ENCODE measurements around the gene TJP1.
"Not testable (repeated sequence)": the region's sequence is repeated elsewhere in the genome, so short reads cannot be mapped to it uniquely, and the experiment has no call there.

The TJP1 gene

GRCh38 chr15:29749365-29750086 is 72.7 kb downstream of the TJP1 start:
- DNase-seq, result no peak

GRCh38 chr15:29747837-29748417 is 74.3 kb downstream of the TJP1 start:
- no peak for DNase-seq

- DNase-seq, result no peak
These were observed 78.8 kb downstream of the TJP1 start for GRCh38 chr15:29743475-29743874.

- no peak for DNase-seq
These were observed 81.5 kb downstream of the TJP1 start for GRCh38 chr15:29740692-29741311.

GRCh38 chr15:29736744-29737020 is 85.6 kb downstream of the TJP1 start:
- no peak for DNase-seq

GRCh38 chr15:29736012-29736743 is 86.1 kb downstream of the TJP1 start:
- no peak for DNase-seq

- no peak for DNase-seq
These were observed 87.2 kb downstream of the TJP1 start for GRCh38 chr15:29734917-29735572.

- no peak for DNase-seq
These were observed 90.4 kb downstream of the TJP1 start for GRCh38 chr15:29731865-29732264.

GRCh38 chr15:29730471-29730870 is 91.8 kb downstream of the TJP1 start:
- DNase-seq, result not testable (repeated sequence)

GRCh38 chr15:29728418-29728817 is 93.8 kb downstream of the TJP1 start:
- DNase-seq, result no peak

- no peak for DNase-seq
These were observed 94.4 kb downstream of the TJP1 start for GRCh38 chr15:29727871-29728270.

- no peak for DNase-seq
These were observed 95.7 kb downstream of the TJP1 start for GRCh38 chr15:29726553-29726952.

- no peak for DNase-seq
These were observed 98.2 kb downstream of the TJP1 start for GRCh38 chr15:29724026-29724425.

GRCh38 chr15:29713784-29714183 is 108.5 kb downstream of the TJP1 start:
- no peak for DNase-seq

- DNase-seq, result no peak
These were observed 110.0 kb downstream of the TJP1 start for GRCh38 chr15:29712149-29712885.

GRCh38 chr15:29711531-29711930 is 110.7 kb downstream of the TJP1 start:
- DNase-seq, result no peak

- DNase-seq, result no peak
These were observed 113.7 kb downstream of the TJP1 start for GRCh38 chr15:29708519-29708918.

GRCh38 chr15:29704950-29705597 is 117.2 kb downstream of the TJP1 start:
- no peak for DNase-seq

- no peak for DNase-seq
These were observed 121.1 kb downstream of the TJP1 start for GRCh38 chr15:29701151-29701550.

GRCh38 chr15:29700296-29700695 is 122.0 kb downstream of the TJP1 start:
- DNase-seq, result no peak

- DNase-seq, result no peak
These were observed 122.5 kb downstream of the TJP1 start for GRCh38 chr15:29699791-29700190.
